ENCODE data around the gene TAPT1. TPM values are rescaled to one million over a fixed set of nuclear protein-coding genes. Genes with fewer than 3 reads are reported as not detected.

TAPT1 gene
- polyA plus RNA-seq, 1 experiment = 11.5 TPM

DNA sequence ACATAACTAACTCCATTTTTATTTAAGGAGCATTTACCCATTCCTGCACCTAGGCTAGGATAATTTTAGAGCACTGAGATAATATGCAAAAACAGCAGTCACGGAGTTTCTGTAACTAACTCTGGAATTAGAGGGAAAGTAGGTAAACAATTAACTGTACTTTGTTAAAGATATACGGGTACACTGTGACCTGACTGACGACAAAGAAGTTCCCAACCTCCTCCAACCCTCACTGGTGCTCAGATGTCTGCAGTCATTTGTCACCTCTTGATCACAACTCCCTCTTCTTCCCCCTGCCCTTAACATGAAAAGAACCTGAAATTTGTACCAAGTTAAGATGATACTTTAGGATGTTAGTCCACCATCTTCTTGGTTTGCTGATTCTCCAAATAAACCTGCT lies 42.0 kb upstream of the TAPT1 start:
- ChIA-PET CTCF (no interaction called here), POLR2A (no interaction called here)
- TF ChIP-seq, protein P1, sequence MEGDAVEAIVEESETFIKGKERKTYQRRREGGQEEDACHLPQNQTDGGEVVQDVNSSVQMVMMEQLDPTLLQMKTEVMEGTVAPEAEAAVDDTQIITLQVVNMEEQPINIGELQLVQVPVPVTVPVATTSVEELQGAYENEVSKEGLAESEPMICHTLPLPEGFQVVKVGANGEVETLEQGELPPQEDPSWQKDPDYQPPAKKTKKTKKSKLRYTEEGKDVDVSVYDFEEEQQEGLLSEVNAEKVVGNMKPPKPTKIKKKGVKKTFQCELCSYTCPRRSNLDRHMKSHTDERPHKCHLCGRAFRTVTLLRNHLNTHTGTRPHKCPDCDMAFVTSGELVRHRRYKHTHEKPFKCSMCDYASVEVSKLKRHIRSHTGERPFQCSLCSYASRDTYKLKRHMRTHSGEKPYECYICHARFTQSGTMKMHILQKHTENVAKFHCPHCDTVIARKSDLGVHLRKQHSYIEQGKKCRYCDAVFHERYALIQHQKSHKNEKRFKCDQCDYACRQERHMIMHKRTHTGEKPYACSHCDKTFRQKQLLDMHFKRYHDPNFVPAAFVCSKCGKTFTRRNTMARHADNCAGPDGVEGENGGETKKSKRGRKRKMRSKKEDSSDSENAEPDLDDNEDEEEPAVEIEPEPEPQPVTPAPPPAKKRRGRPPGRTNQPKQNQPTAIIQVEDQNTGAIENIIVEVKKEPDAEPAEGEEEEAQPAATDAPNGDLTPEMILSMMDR (IDR thresholded peaks at IDR 0.05; ENCODE audit: low read depth, low read length) = no peak

DNA sequence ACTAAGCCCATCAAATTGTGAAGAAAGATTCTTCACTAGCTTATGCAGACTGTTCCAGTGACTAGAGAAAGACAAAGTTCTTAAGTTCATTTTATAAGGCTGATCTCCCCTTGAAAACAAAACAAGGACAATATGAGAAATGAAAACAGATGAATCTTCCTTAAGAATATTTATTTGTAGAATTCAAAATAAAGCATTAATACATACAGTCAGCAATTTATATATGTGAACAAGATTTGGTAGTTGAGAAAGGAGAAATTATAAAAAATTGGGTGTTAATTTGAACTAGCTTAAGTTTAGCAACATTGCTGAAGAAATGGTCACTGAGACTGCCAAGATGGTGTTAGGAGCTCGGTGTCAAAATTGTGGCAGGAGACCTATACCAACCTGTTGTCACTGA lies 41.4 kb upstream of the TAPT1 start:
- Histone ChIP-seq H3K27ac (ENCODE audit: low read depth, low read length) (no peak overlapping the region), H3K9me3 (ENCODE audit: control insufficient read depth, insufficient read depth, low read length) (no peaks in the 10 kb centered on the region), H3K4me3 (ENCODE audit: low read depth, low read length) (no peak overlapping the region), H3K27me3 (ENCODE audit: control insufficient read depth, insufficient read depth, low read length) (peaks cover 12% of the 10 kb centered on the region)
- TF ChIP-seq, protein P1 (IDR thresholded peaks at IDR 0.05; ENCODE audit: low read depth, low read length) = no peak
- CTCF ChIA-PET = interaction anchor here (1.6 kb wide), 1 partner anchor 385 kb away, joined by 6 read pairs; no protein-coding TSS in a partner anchor
- no peak for DNase-seq (ENCODE audit: low read depth, low spot score)
- POLR2A ChIA-PET = no interaction called here

More for the DNA sequence above, 42.0 kb upstream of the TAPT1 start:
- Histone ChIP-seq H3K27ac (ENCODE audit: low read depth, low read length) (no peak overlapping the region), H3K9me3 (ENCODE audit: control insufficient read depth, insufficient read depth, low read length) (no peaks in the 10 kb centered on the region), H3K4me3 (ENCODE audit: low read depth, low read length) (no peak overlapping the region), H3K27me3 (ENCODE audit: control insufficient read depth, insufficient read depth, low read length) (peaks cover 12% of the 10 kb centered on the region)
- no peak for DNase-seq (ENCODE audit: low read depth, low spot score)

DNA sequence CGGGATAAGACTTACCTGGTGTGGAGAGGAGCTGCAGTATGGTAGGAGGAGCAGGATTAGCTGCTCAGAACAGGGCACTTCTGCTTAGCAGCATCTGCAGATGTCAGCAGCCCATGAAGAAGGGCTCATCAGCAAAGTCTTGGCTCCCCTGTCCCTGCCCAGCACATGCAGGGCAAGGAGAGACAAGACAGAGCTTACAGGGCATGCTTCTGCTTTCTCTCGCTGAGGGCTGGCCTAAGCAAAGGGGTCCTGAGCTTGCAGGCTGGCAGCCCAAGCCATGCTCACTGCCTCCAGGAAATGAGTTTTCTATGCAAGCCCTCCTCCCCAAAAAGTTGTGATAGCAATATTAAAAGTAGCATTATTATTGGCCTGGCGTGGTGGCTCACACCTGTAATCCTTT lies 39.5 kb upstream of the TAPT1 start:
- ChIA-PET CTCF (interaction anchor here (0.8 to 5.3 kb wide), 13 partner anchors 38 to 460 kb away, joined by 3 to 98 read pairs (median 5); no protein-coding TSS in a partner anchor), POLR2A (no interaction called here)
- Histone ChIP-seq H3K9me3 (ENCODE audit: control insufficient read depth, insufficient read depth, low read length) (no peaks in the 10 kb centered on the region), H3K4me3 (ENCODE audit: low read depth, low read length) (no peak overlapping the region), H3K27ac (ENCODE audit: low read depth, low read length) (no peak overlapping the region), H3K27me3 (ENCODE audit: control insufficient read depth, insufficient read depth, low read length) (peaks cover 12% of the 10 kb centered on the region)
- DNase-seq (ENCODE audit: low read depth, low spot score) = no peak
- TF ChIP-seq, protein P1 (IDR thresholded peaks at IDR 0.05; ENCODE audit: low read depth, low read length) = no peak

DNA sequence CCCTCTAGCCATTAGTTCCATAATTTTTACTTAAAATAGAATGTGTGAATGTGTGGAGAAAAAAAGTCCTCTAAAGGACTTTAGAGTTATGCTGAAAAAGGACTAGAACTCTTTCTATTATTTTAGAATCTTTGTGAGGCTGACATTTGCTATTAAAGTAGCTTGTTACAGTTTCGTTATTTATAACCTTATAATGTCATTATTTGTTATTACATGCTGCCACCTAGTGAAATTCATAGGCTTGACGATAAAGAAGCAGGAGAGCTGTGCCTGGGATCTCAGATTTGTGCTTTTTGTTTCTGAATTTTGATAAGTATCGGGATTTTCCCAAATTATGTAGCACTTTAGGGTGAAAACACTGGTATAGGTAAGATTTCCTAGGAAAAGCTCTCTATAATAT lies 38.5 kb upstream of the TAPT1 start:
- POLR2A ChIA-PET = no interaction called here
- CTCF ChIA-PET = interaction anchor here (0.5 to 5.3 kb wide), 46 partner anchors 8 to 1232 kb away, joined by 3 to 98 read pairs (median 4); partner anchors contain the start of gene FGFBP2
- no peaks in the 10 kb centered on the region for H3K9me3 ChIP-seq (ENCODE audit: control insufficient read depth, insufficient read depth, low read length)
- TF ChIP-seq, protein P1 (IDR thresholded peaks at IDR 0.05; ENCODE audit: low read depth, low read length) = peak; percentile 68
- no peak for DNase-seq (ENCODE audit: low read depth, low spot score)
- no peak overlapping the region for H3K4me3 ChIP-seq (ENCODE audit: low read depth, low read length)
- H3K27ac ChIP-seq (ENCODE audit: low read depth, low read length) = no peak overlapping the region
- peaks cover 12% of the 10 kb centered on the region for H3K27me3 ChIP-seq (ENCODE audit: control insufficient read depth, insufficient read depth, low read length)

DNA sequence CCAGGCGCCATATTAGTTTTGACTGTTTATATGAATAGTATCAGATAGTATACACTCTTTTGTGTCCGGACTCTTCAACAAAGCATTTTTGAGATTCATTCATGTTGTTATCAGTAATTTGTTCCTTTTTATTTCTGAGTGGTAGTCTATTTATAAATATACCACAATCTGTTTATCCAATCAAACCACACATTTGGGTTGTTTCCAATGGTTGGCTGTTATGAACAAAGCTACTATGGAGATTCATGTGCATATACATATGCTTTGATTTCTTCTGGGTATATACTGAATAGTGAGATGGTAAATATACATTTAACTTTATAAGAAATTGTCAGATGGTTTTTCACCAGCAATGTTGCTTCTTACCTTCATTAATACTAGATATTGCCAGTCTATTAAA lies 36.8 kb upstream of the TAPT1 start:
- TF ChIP-seq, protein P1 (IDR thresholded peaks at IDR 0.05; ENCODE audit: low read depth, low read length) = no peak
- ChIA-PET POLR2A (no interaction called here), CTCF (interaction anchor here (0.7 to 5.3 kb wide), 3 partner anchors 234 to 1277 kb away, joined by 4 to 98 read pairs (median 18); partner anchors contain the start of gene FGFBP2)
- H3K4me3 ChIP-seq (ENCODE audit: low read depth, low read length) = no peak overlapping the region
- no peak for DNase-seq (ENCODE audit: low read depth, low spot score)
- no peak overlapping the region for H3K27ac ChIP-seq (ENCODE audit: low read depth, low read length)
- peaks cover under 1% of the 10 kb centered on the region for H3K27me3 ChIP-seq (ENCODE audit: control insufficient read depth, insufficient read depth, low read length)
- no peaks in the 10 kb centered on the region for H3K9me3 ChIP-seq (ENCODE audit: control insufficient read depth, insufficient read depth, low read length)

Data from AG04450 (cell line).